Ascending aorta (tissue), 2 donors: Measurements from ENCODE around the gene NMUR1. TPM values are rescaled to one million over a fixed set of nuclear protein-coding genes. Genes with fewer than 3 reads are reported as not detected.

Source experiments
- DNase-seq, 2 donors: peaks; one replicate each; pipeline ENCODE4 v3.0.0-alpha.2; 2019; ENCODE audit warnings: low spot score in 2 of 2
- H3K27ac ChIP-seq, 2 donors: fragments of 200-600 bp; sonication (generic); one replicate each; pipeline ENCODE4 v1.5.1; 2016 to 2017; ENCODE audit warnings: mild to moderate bottlenecking in 1 of 2
- H3K27me3 ChIP-seq: fragments of 200-600 bp; sonication (generic); one replicate; pipeline ENCODE4 v1.5.1; 2017
- H3K36me3 ChIP-seq, 2 donors: fragments of 200-600 bp; sonication (generic); one replicate each; pipeline ENCODE4 v1.5.1; 2016
- H3K4me1 ChIP-seq, 2 donors: fragments of 200-600 bp; sonication (generic); one replicate each; pipeline ENCODE4 v1.5.1; 2016 to 2017; ENCODE audit warnings: mild to moderate bottlenecking in 1 of 2
- H3K4me3 ChIP-seq, 2 donors: fragments of 200-600 bp; sonication (generic); one replicate each; pipeline ENCODE4 v1.5.1; 2016 to 2017; ENCODE audit warnings: mild to moderate bottlenecking in 1 of 2
- H3K9me3 ChIP-seq, 2 donors: fragments of 200-600 bp; sonication (generic); one replicate each; pipeline ENCODE4 v1.5.1; 2016
- CTCF ChIP-seq, 3 experiments: fragments of 200-600 bp in 2 of 3; fragments of 450-650 bp in 1 of 3; sonication (generic) in 2 of 3; IDR thresholded peaks; one replicate each; pipeline ENCODE4 v1.5.1; 2016 to 2019; ENCODE audit warnings: antibody characterized with exemption in 3 of 3, mild to moderate bottlenecking in 1 of 3, moderate library complexity in 1 of 3
- intact Hi-C: fragments of 100-400 bp; cut with DNase I; formaldehyde crosslinking; loops from one replicate; pipeline ENCODE4 v1.15.1; 2023
- total RNA-seq: library from RNA; depleted of rRNA; stranded (reverse); fragments of >200 nt; gene quantifications from one replicate; pipeline ENCODE4 v1.1.0, GENCODE V29; 2016

The NMUR1 gene
- total RNA-seq, 1 donor from 2014 or later = 1.8 TPM

GRCh38 chr2:231554748-231555545, 24.7 kb upstream of the NMUR1 start:
- Histone ChIP-seq H3K4me1 (no peaks in the 10 kb centered on the region), H3K4me3 (no peak overlapping the region), H3K36me3 (no peaks in the 10 kb centered on the region), H3K9me3 (peaks cover 4 to 7% of the 10 kb centered on the region in 2 donors), H3K27me3 (no peaks in the 10 kb centered on the region), H3K27ac (peak overlapping the region; percentile 8 to 49)
- intact Hi-C loops = loop anchor here (5.0 kb wide), 1 partner anchor 38 kb away; no protein-coding TSS in a partner anchor
- no peak for TF ChIP-seq CTCF (IDR thresholded peaks at IDR 0.05)
- peak in 1 of 2 donors; percentile 78 for DNase-seq

GRCh38 chr2:231554327-231554726, 24.1 kb upstream of the NMUR1 start:
- Histone ChIP-seq H3K36me3 (no peaks in the 10 kb centered on the region), H3K27ac (peak overlapping the region in 1 of 2 donors; percentile 49), H3K27me3 (no peaks in the 10 kb centered on the region), H3K4me3 (no peak overlapping the region), H3K9me3 (peaks cover 4 to 7% of the 10 kb centered on the region in 2 donors), H3K4me1 (no peaks in the 10 kb centered on the region)
- TF ChIP-seq CTCF (IDR thresholded peaks at IDR 0.05) = no peak
- DNase-seq = no peak
- intact Hi-C loops = no loop called here

GRCh38 chr2:231552752-231553151, 22.5 kb upstream of the NMUR1 start:
- Histone ChIP-seq H3K4me3 (no peak overlapping the region), H3K27me3 (no peaks in the 10 kb centered on the region), H3K9me3 (peaks cover 4 to 7% of the 10 kb centered on the region in 2 donors), H3K36me3 (no peaks in the 10 kb centered on the region), H3K27ac (no peak overlapping the region), H3K4me1 (no peaks in the 10 kb centered on the region)
- DNase-seq = no peak
- no peak for TF ChIP-seq CTCF (IDR thresholded peaks at IDR 0.05)
- intact Hi-C loops = no loop called here

- Histone ChIP-seq H3K27me3 (no peaks in the 10 kb centered on the region), H3K36me3 (no peaks in the 10 kb centered on the region), H3K9me3 (peaks cover 4 to 7% of the 10 kb centered on the region in 2 donors), H3K4me1 (no peaks in the 10 kb centered on the region), H3K4me3 (no peak overlapping the region), H3K27ac (no peak overlapping the region)
- no peak for TF ChIP-seq CTCF (IDR thresholded peaks at IDR 0.05)
- intact Hi-C loops = no loop called here
- no peak for DNase-seq
Observed at GRCh38 chr2:231549446-231550239, 19.4 kb upstream of the NMUR1 start.

- intact Hi-C loops = no loop called here
- Histone ChIP-seq H3K9me3 (peaks cover 4 to 7% of the 10 kb centered on the region in 2 donors), H3K36me3 (no peaks in the 10 kb centered on the region), H3K4me1 (no peaks in the 10 kb centered on the region), H3K27ac (no peak overlapping the region), H3K27me3 (no peaks in the 10 kb centered on the region), H3K4me3 (no peak overlapping the region)
- DNase-seq = no peak
- no peak for TF ChIP-seq CTCF (IDR thresholded peaks at IDR 0.05)
Observed at GRCh38 chr2:231548752-231549151, 18.5 kb upstream of the NMUR1 start.
